ENCODE results near the gene CYP2C9.
"Not testable (repeated sequence)": the region's sequence is repeated elsewhere in the genome, so short reads cannot be mapped to it uniquely, and the experiment has no call there.

CYP2C9 gene

GRCh38 chr10:94938383-94938782 is at the start of gene CYP2C9:
Gene CYP2C9, plus strand, starts transcription at chr10:94938658. Its CDS starts 25 bp downstream, at chr10:94938683.
- no peak for DNase-seq (ENCODE audit: low read depth, low spot score)

GRCh38 chr10:94889123-94889522 is 49.3 kb upstream of the CYP2C9 start:
- DNase-seq (ENCODE audit: low read depth, low spot score), result no peak

- no peak for DNase-seq (ENCODE audit: low read depth, low spot score)
These were observed 48.0 kb upstream of the CYP2C9 start for GRCh38 chr10:94890264-94891022.

GRCh38 chr10:94898414-94898813 is 40.0 kb upstream of the CYP2C9 start:
- not testable (repeated sequence) for DNase-seq (ENCODE audit: low read depth, low spot score)

- no peak for DNase-seq (ENCODE audit: low read depth, low spot score)
These were observed 36.4 kb upstream of the CYP2C9 start for GRCh38 chr10:94902080-94902479.

GRCh38 chr10:94902570-94902969 is 35.9 kb upstream of the CYP2C9 start:
- DNase-seq (ENCODE audit: low read depth, low spot score), result no peak

GRCh38 chr10:94904506-94905148 is 33.8 kb upstream of the CYP2C9 start:
- not testable (repeated sequence) for DNase-seq (ENCODE audit: low read depth, low spot score)

- DNase-seq (ENCODE audit: low read depth, low spot score), result no peak
These were observed 22.0 kb upstream of the CYP2C9 start for GRCh38 chr10:94916423-94916822.

GRCh38 chr10:94936721-94937120 is 1.7 kb upstream of the CYP2C9 start:
- no peak for DNase-seq (ENCODE audit: low read depth, low spot score)

- not testable (repeated sequence) for DNase-seq (ENCODE audit: low read depth, low spot score)
These were observed 5.1 kb downstream of the CYP2C9 start for GRCh38 chr10:94943432-94944103.

- not testable (repeated sequence) for DNase-seq (ENCODE audit: low read depth, low spot score)
These were observed 7.7 kb downstream of the CYP2C9 start for GRCh38 chr10:94946181-94946580.

GRCh38 chr10:94963901-94964300 is 25.4 kb downstream of the CYP2C9 start:
- DNase-seq (ENCODE audit: low read depth, low spot score), result no peak

GRCh38 chr10:94983555-94983954 is 45.1 kb downstream of the CYP2C9 start:
- no peak for DNase-seq (ENCODE audit: low read depth, low spot score)

GRCh38 chr10:94989192-94989591 is 50.7 kb downstream of the CYP2C9 start:
- no peak for DNase-seq (ENCODE audit: low read depth, low spot score)

- DNase-seq (ENCODE audit: low read depth, low spot score), result no peak
These were observed 52.9 kb downstream of the CYP2C9 start for GRCh38 chr10:94991243-94991888.

GRCh38 chr10:94992811-94993210 is 54.4 kb downstream of the CYP2C9 start:
- DNase-seq (ENCODE audit: low read depth, low spot score), result no peak

- no peak for DNase-seq (ENCODE audit: low read depth, low spot score)
These were observed 59.3 kb downstream of the CYP2C9 start for GRCh38 chr10:94997741-94998174.

- no peak for DNase-seq (ENCODE audit: low read depth, low spot score)
These were observed 88.0 kb downstream of the CYP2C9 start for GRCh38 chr10:95026461-95026860.

- DNase-seq (ENCODE audit: low read depth, low spot score), result no peak
These were observed 93.2 kb downstream of the CYP2C9 start for GRCh38 chr10:95031656-95032055.

- no peak for DNase-seq (ENCODE audit: low read depth, low spot score)
These were observed 95.9 kb downstream of the CYP2C9 start for GRCh38 chr10:95034401-95034800.

GRCh38 chr10:95035332-95036295 is 97.2 kb downstream of the CYP2C9 start:
- no peak for DNase-seq (ENCODE audit: low read depth, low spot score)

Measured in activated naive CD8-positive, alpha-beta T cell treated with anti-CD3 and anti-CD28 coated beads, Interleukin-2, amount 50 U/mL, for 16 hours (primary cell).